ENCODE measurements around the gene MYO6.

MYO6 gene

GRCh38 chr6:75827163-75827562 lies 78.1 kb downstream of the MYO6 start:
- DNase-seq (ENCODE audit: low spot score) = no peak

- DNase-seq (ENCODE audit: low spot score) = no peak
Measured at GRCh38 chr6:75830959-75831885, 82.2 kb downstream of the MYO6 start.

- no peak for DNase-seq (ENCODE audit: low spot score)
Measured at GRCh38 chr6:75834447-75834846, 85.4 kb downstream of the MYO6 start.

DNA sequence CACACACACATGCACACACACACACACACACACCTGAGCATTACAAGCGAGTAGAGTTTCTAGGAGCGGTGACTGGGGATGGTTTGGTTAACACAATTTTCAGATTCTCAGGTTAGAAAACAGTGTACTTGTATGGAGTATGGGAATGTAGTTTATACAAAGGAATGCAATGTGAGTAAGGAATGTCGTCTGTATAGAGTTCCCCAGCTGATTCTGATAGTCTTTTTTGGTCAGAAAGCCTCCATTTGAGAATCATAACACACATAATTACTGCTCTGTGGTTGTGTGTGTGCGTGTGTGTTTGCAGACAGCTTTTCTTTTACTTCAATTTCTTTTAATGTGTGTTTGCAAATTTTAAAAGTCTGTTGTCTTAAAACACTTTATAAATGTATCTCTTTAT lies 93.2 kb downstream of the MYO6 start:
- no peak for DNase-seq (ENCODE audit: low spot score)

DNA sequence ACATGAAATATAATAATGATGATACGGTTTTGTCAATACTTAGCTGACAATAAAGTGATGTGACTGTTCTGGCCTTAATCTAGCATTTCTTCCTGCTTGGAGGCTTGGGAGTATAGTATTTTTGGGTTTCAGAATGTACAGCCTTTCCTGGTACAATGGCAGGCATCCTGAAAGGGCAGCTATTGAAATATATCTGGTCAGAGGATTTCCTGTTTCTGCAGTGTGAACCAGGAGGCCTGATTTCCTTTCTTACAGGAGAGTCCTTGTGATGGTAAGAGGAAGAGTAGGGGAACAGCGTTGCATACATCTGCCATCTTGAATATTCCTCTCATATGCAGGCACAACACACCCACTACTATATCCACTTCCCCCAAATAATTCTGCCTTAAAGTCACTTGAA lies 93.7 kb downstream of the MYO6 start:
- DNase-seq (ENCODE audit: low spot score) = no peak

- DNase-seq (ENCODE audit: low spot score) = no peak
Measured at GRCh38 chr6:75843396-75843795, 94.4 kb downstream of the MYO6 start.

DNA sequence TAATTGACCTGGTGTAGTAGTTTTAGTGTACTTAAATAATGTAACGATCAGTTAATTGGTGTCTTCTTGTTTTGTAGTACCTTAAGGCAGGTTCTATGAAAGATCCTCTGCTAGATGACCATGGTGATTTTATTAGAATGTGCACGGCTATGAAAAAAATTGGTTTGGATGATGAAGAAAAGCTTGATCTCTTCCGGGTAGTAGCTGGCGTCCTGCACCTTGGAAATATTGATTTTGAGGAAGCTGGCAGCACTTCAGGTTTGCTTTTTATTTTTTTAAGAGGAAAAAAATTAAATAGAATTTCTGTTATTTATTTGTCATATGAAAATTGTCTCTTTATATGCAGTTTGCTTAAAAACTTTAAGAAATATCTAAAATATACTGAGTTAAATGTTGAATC lies 99.2 kb downstream of the MYO6 start:
- no peak for DNase-seq (ENCODE audit: low spot score)

GRCh38 chr6:75849329-75850025 lies 100.4 kb downstream of the MYO6 start:
- no peak for DNase-seq (ENCODE audit: low spot score)

GRCh38 chr6:75850026-75850833 lies 101.2 kb downstream of the MYO6 start:
- no peak for DNase-seq (ENCODE audit: low spot score)

GRCh38 chr6:75852721-75853120 lies 103.7 kb downstream of the MYO6 start:
- no peak for DNase-seq (ENCODE audit: low spot score)

DNA sequence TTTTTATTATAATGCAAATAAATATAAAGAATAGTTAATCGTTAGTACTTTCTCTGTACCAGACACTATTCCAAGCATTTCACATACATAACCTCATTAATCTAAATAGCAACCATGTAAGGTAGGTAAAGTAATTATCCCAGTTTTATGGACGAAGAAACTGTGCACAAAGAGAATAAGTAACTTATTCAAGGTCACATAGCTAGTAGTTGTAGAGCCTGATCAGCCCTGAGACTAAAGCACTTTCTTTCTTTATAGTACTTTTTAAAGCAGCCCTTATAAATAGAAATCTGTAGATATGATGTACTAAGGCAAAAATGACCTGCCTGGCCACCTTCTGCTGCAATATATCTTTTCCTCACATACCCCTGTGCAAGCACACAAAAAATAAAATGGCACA lies 104.8 kb downstream of the MYO6 start:
- no peak for DNase-seq (ENCODE audit: low spot score)

GRCh38 chr6:75855052-75855451 lies 106.0 kb downstream of the MYO6 start:
- DNase-seq (ENCODE audit: low spot score) = peak; percentile 17

DNA sequence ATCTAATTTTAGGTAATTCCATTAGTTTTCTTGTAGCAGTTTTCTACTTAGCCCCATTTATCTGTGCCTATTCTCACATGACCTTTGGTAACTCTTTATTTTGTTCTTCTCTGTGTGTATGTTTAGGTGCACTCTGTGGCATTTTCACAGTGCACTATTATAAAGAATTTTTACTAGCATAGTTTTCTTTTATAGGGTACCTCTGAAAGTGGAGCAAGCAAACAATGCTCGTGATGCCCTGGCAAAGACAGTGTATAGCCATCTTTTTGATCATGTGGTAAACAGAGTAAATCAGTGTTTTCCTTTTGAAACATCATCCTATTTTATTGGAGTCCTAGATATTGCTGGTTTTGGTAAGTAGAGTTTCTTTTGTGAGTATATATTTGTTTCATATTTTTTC lies 107.9 kb downstream of the MYO6 start:
- DNase-seq (ENCODE audit: low spot score) = no peak

DNA sequence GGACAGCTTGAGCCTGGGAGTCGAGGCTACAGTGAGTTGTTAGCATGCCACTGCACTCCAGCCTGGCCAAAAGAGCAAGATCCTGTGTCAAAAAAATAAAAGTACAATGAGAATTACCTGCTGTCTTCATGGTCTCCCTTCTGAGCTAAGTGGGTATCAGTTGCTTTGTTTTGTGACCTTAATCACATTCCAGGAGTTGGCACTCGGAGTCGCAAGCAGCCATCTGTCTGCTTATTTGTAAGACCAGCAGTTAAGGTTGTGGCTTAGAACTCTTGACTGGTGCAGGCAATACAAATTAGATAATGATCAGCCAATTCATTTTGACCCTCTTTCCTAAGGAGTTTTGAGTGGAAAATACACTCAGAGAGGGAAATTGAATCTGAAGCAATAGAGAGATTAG lies 114.0 kb downstream of the MYO6 start:
- no peak for DNase-seq (ENCODE audit: low spot score)

- no peak for DNase-seq (ENCODE audit: low spot score)
Measured at GRCh38 chr6:75863784-75864183, 114.7 kb downstream of the MYO6 start.

DNA sequence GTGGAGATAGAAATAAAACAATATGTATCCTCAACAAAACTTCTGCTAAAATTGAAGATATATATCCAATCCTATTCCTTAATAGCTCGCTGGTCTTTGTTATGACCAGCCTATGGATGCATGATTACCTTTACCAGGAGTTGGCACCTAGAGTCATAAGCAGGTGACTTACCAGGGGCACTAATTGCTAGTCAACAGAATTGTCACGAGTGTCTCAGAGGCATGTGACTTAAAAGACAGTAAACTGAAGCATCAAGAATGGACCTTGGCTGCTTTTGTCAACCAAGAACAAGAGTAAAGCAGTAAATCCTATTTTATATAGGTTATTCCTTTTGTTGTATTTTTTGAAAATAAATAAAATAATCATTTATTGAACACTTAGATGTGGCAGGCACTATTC lies 115.4 kb downstream of the MYO6 start:
- DNase-seq (ENCODE audit: low spot score) = no peak

- no peak for DNase-seq (ENCODE audit: low spot score)
Measured at GRCh38 chr6:75870389-75870788, 121.3 kb downstream of the MYO6 start.

DNA sequence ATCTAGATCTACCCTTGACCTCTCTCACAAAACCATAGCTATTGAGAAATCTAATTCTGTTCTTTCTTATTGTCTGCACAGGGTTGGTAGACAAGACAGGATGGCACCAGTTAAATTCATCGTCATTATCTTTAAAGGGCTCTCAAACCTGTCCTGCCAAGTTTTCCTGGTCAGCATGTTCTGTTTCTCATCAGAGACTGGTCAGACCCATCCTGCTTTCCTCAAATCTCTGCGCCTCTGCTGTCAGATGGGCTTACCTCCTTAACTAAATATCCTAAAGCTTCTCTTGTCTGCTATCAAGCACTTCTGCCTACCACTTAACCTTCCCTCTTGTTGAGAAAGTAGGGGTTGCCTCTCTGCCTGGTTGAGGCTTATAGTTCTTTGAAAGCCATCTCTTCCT lies 125.2 kb downstream of the MYO6 start:
- DNase-seq (ENCODE audit: low spot score) = no peak

GRCh38 chr6:75876152-75876551 lies 127.1 kb downstream of the MYO6 start:
- DNase-seq (ENCODE audit: low spot score) = no peak

- no peak for DNase-seq (ENCODE audit: low spot score)
Measured at GRCh38 chr6:75880305-75880704, 131.3 kb downstream of the MYO6 start.

DNA sequence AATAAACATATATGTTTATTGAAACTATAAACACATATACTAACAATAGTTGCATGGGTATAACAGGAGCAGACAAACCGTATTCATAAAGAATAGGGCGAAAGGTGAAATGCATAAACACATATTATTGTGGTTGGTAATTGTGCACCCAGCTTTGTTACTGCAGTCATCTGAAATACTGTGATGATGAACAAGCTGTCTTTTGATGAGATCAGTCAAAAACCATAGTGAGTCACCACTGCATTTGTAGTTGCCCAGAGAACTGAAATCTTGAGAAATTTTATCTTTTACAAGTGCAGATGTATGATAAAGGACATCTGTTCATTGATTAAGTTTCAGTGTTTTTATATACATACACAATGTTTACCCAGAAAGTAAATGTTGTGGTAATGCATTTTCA lies 133.7 kb downstream of the MYO6 start:
- no peak for DNase-seq (ENCODE audit: low spot score)

GRCh38 chr6:75884822-75885221 lies 135.8 kb downstream of the MYO6 start:
- DNase-seq (ENCODE audit: low spot score) = no peak

DNA sequence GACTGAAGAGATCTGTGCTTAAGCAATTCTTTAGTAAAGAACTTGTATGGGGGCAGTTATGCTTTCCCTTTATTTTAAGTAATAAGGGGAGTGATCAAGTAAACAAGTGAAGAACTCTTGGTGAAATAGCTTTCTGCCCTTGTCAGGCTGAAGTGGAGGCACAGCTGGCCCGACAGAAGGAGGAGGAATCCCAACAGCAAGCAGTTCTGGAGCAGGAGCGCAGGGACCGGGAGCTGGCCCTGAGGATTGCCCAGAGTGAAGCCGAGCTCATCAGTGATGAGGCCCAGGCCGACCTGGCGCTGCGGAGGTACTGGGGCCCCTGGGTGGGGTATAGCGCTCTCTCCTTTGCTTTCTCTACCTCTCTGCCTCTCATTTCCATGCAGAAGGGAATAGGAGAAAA lies 143.3 kb downstream of the MYO6 start:
- no peak for DNase-seq (ENCODE audit: low spot score)
